Transverse colon (tissue), 4 donors: Measurements from ENCODE around the gene RNF4.

Experiments used
- EP300 ChIP-seq: sonication (generic); formaldehyde crosslinking; IDR thresholded peaks from one replicate; pipeline ENCODE4 v1.6.1; 2017; ENCODE audit warnings: antibody characterized with exemption, low read depth
- POLR2A ChIP-seq: fragments of 450-650 bp; IDR thresholded peaks from one replicate; pipeline ENCODE4 v1.6.1; 2016; ENCODE audit warnings: antibody characterized with exemption, mild to moderate bottlenecking, moderate library complexity
- POLR2AphosphoS5 ChIP-seq, 3 donors: sonication (generic); formaldehyde crosslinking; IDR thresholded peaks; one replicate each; pipeline ENCODE4 v1.6.1; 2016; ENCODE audit warnings: antibody characterized with exemption in 3 of 3
- TF ChIP-seq, protein P1 (sequence below), 5 experiments: fragments of 200-600 bp in 3 of 5; fragments of 450-650 bp in 2 of 5; sonication (generic) in 3 of 5; IDR thresholded peaks; 1 replicate in 2 of 5; 2 replicates in 3 of 5; pipeline ENCODE4 v1.5.1; 2016 to 2017; ENCODE audit warnings: antibody characterized with exemption in 5 of 5, inconsistent platforms in 3 of 5, mild to moderate bottlenecking in 2 of 5, moderate library complexity in 1 of 5

DNA sequence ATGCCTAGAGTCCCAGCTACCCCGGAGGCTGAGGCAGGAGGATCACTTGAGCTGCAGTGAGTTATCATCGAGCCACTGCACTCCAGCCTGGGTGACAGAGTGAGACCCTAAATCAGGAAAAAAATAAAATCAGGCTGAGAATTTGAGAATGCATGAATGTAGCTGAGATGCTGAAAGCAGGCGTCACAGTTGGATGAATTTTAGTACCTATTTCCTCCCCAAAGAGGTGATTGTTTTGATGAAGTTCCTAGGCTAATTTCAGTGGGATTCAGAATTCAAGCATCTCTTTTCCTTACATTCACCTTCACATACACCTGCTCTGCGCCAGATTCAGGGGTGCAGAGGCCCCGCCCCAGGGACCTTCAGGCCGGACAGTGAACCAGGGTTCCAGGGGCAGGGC, 47.0 kb upstream of the RNF4 start:
- no peak for TF ChIP-seq POLR2A
- TF ChIP-seq, protein P1, sequence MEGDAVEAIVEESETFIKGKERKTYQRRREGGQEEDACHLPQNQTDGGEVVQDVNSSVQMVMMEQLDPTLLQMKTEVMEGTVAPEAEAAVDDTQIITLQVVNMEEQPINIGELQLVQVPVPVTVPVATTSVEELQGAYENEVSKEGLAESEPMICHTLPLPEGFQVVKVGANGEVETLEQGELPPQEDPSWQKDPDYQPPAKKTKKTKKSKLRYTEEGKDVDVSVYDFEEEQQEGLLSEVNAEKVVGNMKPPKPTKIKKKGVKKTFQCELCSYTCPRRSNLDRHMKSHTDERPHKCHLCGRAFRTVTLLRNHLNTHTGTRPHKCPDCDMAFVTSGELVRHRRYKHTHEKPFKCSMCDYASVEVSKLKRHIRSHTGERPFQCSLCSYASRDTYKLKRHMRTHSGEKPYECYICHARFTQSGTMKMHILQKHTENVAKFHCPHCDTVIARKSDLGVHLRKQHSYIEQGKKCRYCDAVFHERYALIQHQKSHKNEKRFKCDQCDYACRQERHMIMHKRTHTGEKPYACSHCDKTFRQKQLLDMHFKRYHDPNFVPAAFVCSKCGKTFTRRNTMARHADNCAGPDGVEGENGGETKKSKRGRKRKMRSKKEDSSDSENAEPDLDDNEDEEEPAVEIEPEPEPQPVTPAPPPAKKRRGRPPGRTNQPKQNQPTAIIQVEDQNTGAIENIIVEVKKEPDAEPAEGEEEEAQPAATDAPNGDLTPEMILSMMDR (IDR thresholded peaks at IDR 0.05), result no peak
- TF ChIP-seq POLR2AphosphoS5 (IDR thresholded peaks at IDR 0.05), result no peak
- TF ChIP-seq EP300, result no peak
